ENCODE data around the gene IGF1R.

- TF ChIP-seq CTCF (IDR thresholded peaks at IDR 0.05; ENCODE audit: low read depth, low read length) (no peak), EZH2phosphoT487 (IDR thresholded peaks at IDR 0.05; ENCODE audit: low read depth) (no peak)
Observed at GRCh38 chr15:98759277-98759676, 110.9 kb downstream of the IGF1R start.
